Measurements from ENCODE around the gene ABL1.

ABL1 gene

DNA sequence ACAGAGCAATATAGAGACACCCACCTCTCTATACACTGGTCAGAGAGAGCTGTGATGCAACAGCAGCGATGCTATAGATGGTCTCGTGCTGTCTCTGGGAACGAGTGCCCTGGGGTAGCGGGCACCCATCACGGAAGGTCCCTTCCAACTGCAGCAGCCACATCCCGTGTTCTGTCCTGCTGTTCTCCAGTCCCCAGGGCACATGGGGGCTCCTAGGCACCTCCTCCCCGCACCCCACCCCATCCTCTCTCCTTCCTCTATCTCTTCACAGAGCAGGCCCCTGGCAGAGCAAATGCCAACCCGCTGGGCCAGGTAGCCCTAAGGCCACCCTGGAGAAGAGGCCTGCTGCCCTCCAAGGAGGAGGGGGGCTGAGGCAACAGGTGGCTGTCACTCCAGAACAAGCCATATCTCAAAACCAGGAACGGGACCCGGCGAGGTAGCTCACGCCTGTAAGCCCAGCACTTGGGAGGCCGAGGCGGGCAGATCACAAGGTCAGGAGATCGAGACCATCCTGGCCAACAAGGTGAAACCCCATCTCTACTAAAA lies 95.8 kb downstream of the ABL1 start:
- TF ChIP-seq, protein P1, sequence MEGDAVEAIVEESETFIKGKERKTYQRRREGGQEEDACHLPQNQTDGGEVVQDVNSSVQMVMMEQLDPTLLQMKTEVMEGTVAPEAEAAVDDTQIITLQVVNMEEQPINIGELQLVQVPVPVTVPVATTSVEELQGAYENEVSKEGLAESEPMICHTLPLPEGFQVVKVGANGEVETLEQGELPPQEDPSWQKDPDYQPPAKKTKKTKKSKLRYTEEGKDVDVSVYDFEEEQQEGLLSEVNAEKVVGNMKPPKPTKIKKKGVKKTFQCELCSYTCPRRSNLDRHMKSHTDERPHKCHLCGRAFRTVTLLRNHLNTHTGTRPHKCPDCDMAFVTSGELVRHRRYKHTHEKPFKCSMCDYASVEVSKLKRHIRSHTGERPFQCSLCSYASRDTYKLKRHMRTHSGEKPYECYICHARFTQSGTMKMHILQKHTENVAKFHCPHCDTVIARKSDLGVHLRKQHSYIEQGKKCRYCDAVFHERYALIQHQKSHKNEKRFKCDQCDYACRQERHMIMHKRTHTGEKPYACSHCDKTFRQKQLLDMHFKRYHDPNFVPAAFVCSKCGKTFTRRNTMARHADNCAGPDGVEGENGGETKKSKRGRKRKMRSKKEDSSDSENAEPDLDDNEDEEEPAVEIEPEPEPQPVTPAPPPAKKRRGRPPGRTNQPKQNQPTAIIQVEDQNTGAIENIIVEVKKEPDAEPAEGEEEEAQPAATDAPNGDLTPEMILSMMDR (IDR thresholded peaks at IDR 0.05; ENCODE audit: low read depth, low read length, missing control alignments) = no peak
- no peak for DNase-seq (ENCODE audit: low read depth)
- H3K4me3 ChIP-seq (ENCODE audit: low read depth, low read length) = no peak overlapping the region

DNA sequence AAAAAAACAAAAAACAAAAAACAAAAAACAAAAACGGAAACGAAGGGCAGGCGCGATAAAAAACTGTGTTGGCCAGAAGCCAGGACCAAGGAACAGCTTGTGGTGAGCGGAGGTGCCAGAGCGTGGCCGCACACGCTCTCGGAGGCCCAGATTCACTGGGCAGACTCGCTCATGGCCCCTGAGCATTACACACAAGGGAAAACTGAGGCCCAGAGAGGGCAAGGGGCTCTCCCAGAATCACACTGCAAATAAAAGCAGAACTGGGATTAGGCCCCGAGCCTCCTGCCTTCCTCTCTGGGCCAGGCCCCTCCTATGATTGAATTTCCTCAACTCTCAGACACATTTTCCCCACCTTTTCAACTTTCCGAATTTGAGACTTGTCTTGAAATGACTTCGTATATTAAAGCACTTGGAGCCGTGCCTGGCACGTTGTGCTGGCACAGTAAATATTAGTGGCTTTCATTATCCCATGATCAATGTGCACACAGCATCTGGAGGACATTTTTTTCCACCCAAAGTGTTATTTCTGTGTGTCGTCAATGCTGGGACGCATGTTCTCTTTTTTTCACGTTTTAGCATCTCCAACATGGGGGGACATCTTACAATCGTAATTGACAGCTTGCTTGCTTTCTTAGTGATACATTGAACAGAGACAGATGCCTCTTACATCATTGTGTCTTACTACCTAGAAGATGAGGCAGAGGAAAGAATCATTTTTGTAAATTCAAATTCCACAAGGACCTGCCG lies 96.6 kb downstream of the ABL1 start:
- TF ChIP-seq, protein P1 (IDR thresholded peaks at IDR 0.05; ENCODE audit: low read depth, low read length, missing control alignments) = no peak
- DNase-seq (ENCODE audit: low read depth) = no peak
- H3K4me3 ChIP-seq (ENCODE audit: low read depth, low read length) = no peak overlapping the region

DNA sequence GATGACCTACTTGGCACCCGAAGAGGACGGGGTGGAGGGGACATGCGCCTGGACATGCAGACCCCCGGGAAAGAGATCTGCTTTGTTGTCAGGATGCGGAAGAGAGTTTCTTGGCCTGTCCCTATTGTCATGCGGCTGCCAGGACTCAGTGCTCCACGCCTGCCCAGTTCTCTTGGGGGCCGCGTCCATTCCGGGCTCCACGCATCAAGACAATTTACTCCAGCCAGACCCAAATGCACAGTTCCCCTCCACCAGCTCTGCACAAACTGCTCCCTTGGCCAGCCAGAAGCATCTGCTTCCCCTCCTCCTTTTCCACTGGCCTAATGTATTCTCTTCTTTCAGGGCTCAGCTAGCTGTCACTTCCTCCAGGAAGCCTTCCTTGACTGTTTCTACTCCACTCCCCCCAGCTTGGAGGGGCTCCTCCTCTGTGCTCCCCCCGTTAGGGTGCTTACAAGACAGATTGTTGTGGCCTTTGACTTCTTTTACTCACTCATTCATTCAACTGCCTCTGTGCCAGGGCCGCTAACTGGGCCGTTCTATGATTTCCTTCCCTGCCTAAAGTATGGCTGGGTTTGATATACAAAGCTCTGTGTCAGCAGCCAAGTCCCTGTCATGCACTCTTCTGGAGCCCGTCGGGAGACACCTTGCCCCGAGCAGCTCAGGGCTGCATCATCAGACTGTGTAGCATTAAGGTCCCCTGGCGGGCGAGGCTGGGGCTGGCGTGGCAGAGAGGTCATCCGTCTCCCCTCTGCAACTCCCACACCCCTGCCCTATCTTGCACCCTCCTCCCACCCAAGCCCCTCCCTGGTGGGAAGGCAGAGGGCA lies 97.4 kb downstream of the ABL1 start:
- H3K4me3 ChIP-seq (ENCODE audit: low read depth, low read length) = no peak overlapping the region
- no peak for DNase-seq (ENCODE audit: low read depth)
- TF ChIP-seq, protein P1 (IDR thresholded peaks at IDR 0.05; ENCODE audit: low read depth, low read length, missing control alignments) = peak; percentile 41

DNA sequence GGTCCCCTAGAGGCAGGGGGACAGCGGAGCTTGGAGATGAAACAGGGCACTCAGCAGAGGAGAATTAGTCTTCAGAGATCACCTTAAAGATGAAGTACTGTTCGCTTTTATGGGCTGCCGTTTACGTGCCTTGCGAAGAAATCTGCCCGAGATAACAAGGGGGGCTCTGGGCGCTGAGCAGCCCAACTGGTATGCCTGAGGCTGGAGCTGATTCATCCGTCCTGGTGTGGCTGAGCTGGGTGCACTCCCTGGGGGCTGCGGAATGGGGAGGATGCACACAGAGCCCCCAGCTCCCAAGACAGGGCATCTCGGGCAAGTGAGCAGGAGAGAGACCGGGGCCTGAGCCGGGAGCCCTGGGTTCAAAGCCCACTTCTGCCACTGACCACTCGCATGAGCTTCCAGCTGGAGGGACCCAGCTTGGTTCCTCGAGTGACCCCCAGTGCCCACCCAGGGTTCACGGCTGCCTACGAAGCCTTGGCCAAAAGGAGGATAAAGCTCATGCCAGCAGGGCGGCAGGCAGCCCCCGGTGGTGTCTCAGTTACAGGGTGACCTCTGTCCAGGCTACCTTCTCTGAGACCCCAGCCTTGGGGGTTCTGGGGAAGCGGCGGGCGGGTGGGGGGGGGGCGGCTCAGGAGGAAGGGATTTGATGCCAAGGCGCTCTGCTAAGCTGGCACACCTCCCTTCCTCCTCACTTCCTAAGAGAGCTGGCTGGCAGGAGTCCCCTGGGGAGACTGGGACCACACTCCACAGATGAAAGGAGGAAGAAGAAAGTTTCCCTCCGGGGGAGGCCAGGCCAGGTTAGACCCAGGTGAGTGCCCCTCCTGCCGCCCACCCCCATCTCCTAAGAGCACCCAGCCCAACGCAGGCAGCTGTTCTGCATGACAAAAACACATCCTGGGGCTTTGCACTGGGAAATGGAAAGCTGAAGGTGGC lies 98.3 kb downstream of the ABL1 start:
- no peak for DNase-seq (ENCODE audit: low read depth)
- TF ChIP-seq, protein P1 (IDR thresholded peaks at IDR 0.05; ENCODE audit: low read depth, low read length, missing control alignments) = no peak
- H3K4me3 ChIP-seq (ENCODE audit: low read depth, low read length) = no peak overlapping the region

DNA sequence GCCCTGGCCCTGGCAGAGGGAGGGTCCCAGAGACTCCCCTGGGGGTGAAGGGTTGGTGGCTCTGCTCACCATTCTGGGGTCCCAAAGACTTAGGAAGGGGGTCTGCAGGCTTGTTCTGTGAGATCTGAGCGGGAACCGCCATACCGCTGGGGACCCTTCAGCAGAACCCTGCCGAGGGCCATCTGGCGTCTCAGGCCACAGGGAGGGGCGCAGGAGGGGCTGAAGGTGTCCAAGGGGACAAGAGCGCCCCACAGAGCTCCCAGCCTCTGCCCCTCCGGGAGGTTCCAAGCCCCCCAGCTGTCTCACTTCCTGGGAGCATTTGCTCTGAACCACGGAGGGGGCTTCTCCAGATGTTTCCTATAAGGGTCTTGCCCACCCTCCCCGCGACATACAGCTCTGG lies 99.2 kb downstream of the ABL1 start:
- DNase-seq (ENCODE audit: low read depth) = no peak
- H3K4me3 ChIP-seq (ENCODE audit: low read depth, low read length) = no peak overlapping the region
- TF ChIP-seq, protein P1 (IDR thresholded peaks at IDR 0.05; ENCODE audit: low read depth, low read length, missing control alignments) = no peak

Data from GM12864 (cell line).